C4-2B (cell line): Measurements from ENCODE around the gene SIRT2.

Source experiments
- H3K27ac ChIP-seq: fragments of 450-650 bp; 2 replicates; pipeline ENCODE4 v1.5.1; 2017
- CTCF ChIP-seq: fragments of 450-650 bp; conservative IDR thresholded peaks from 2 replicates; pipeline ENCODE4 v1.5.1; 2017; ENCODE audit warnings: mild to moderate bottlenecking
- ZFX ChIP-seq: fragments of 450-650 bp; IDR thresholded peaks from 2 replicates; pipeline ENCODE4 v1.6.1; 2017

The SIRT2 gene

GRCh38 chr19:38843175-38843758 is 56.2 kb downstream of the SIRT2 start:
- TF ChIP-seq CTCF (no peak), ZFX (no peak)
- no peak overlapping the region for H3K27ac ChIP-seq

GRCh38 chr19:38842439-38843174 is 56.8 kb downstream of the SIRT2 start:
- no peak overlapping the region for H3K27ac ChIP-seq

GRCh38 chr19:38841787-38842438 is 57.5 kb downstream of the SIRT2 start:
- no peak for TF ChIP-seq ZFX
- no peak for TF ChIP-seq CTCF
- H3K27ac ChIP-seq, result no peak overlapping the region

More at GRCh38 chr19:38842439-38843174, 56.8 kb downstream of the SIRT2 start:
- no peak for TF ChIP-seq CTCF
- TF ChIP-seq ZFX, result no peak

- H3K27ac ChIP-seq, result peak overlapping the region; percentile 98
- no peak for TF ChIP-seq CTCF
Measured at GRCh38 chr19:38841180-38841766, 58.1 kb downstream of the SIRT2 start.

- no peak for TF ChIP-seq ZFX
- TF ChIP-seq CTCF, result no peak
- peak overlapping the region; percentile 98 for H3K27ac ChIP-seq
Measured at GRCh38 chr19:38840583-38840968, 58.8 kb downstream of the SIRT2 start.

GRCh38 chr19:38839816-38840582 is 59.4 kb downstream of the SIRT2 start:
- TF ChIP-seq ZFX (no peak), CTCF (no peak)
- peak overlapping the region; percentile 98 for H3K27ac ChIP-seq
